HL-60 (cell line): ENCODE measurements around the gene EEF2.

Experiments used
- DNase-seq, 2 experiments: peaks; one replicate each; pipeline ENCODE4 v3.0.0-alpha.2; 2010 to 2020; ENCODE audit warnings: low read depth in 1 of 2, low spot score in 1 of 2
- H3K27ac ChIP-seq: fragments of 250-450 bp; sonication (Bioruptor Pico); replicated peaks from 2 replicates; pipeline ENCODE4 v1.5.1; 2020; ENCODE audit warnings: mild to moderate bottlenecking, moderate library complexity
- H3K27me3 ChIP-seq: fragments of 250-450 bp; sonication (Bioruptor Pico); 2 replicates; pipeline ENCODE4 v1.5.1; 2021; ENCODE audit warnings: mild to moderate bottlenecking, moderate library complexity; ENCODE audit not compliant: insufficient read depth, poor library complexity, severe bottlenecking
- H3K4me3 ChIP-seq: replicated peaks from 2 replicates; pipeline ENCODE4 v1.5.1; 2011; ENCODE audit warnings: mild to moderate bottlenecking, control low read depth, low read length; ENCODE audit not compliant: insufficient read depth
- CTCF ChIP-seq: IDR thresholded peaks from one replicate; pipeline ENCODE4 v1.5.1; 2011; ENCODE audit warnings: low read length, control low read depth, inconsistent platforms; ENCODE audit not compliant: insufficient read depth
- GABPA ChIP-seq: IDR thresholded peaks from 2 replicates; pipeline ENCODE4 v1.6.1; 2012; ENCODE audit warnings: low read depth
- POLR2AphosphoS5 ChIP-seq: IDR thresholded peaks from 2 replicates; pipeline ENCODE4 v1.6.1; 2012; ENCODE audit warnings: low read depth
- REST ChIP-seq: IDR thresholded peaks from 2 replicates; pipeline ENCODE4 v1.6.1; 2012; ENCODE audit warnings: low read depth; ENCODE audit not compliant: insufficient replicate concordance
- SPI1 ChIP-seq: IDR thresholded peaks from 2 replicates; pipeline ENCODE4 v1.6.1; 2012; ENCODE audit warnings: low read depth, mild to moderate bottlenecking, borderline replicate concordance

EEF2 gene

GRCh38 chr19:3981736-3982681 lies 3.3 kb downstream of the EEF2 start:
- no peaks in the 10 kb centered on the region for H3K27me3 ChIP-seq
- no peak overlapping the region; the same call in 1 of the 2 replicates for H3K4me3 ChIP-seq
- DNase-seq = peak in 1 of 2 experiments; percentile 37
- H3K27ac ChIP-seq = no peak overlapping the region
- TF ChIP-seq POLR2AphosphoS5 (peak; percentile 14; the same call in 1 of the 2 replicates), REST (no peak)

- peak in 1 of 2 experiments; percentile 40 for DNase-seq
- H3K27ac ChIP-seq = no peak overlapping the region
- TF ChIP-seq POLR2AphosphoS5 (peak; percentile 8; the same call in 1 of the 2 replicates), CTCF (no peak), GABPA (no peak), SPI1 (no peak), REST (no peak)
- no peak overlapping the region for H3K4me3 ChIP-seq
- no peaks in the 10 kb centered on the region for H3K27me3 ChIP-seq
Measured at GRCh38 chr19:3981373-3981735, 3.9 kb downstream of the EEF2 start.

- H3K27ac ChIP-seq = 0 out of 2 replicates have a peak overlapping the region, but pooled peaks have one; percentile 8
- H3K27me3 ChIP-seq = no peaks in the 10 kb centered on the region
- DNase-seq = peak; percentile 43 to 51
- TF ChIP-seq REST = no peak
- TF ChIP-seq GABPA = no peak
- TF ChIP-seq SPI1 = no peak
- no peak for TF ChIP-seq CTCF
- 0 out of 2 replicates have a peak, but pooled peaks have one; percentile 10 for TF ChIP-seq POLR2AphosphoS5
- no peak overlapping the region for H3K4me3 ChIP-seq
Measured at GRCh38 chr19:3980353-3981251, 4.7 kb downstream of the EEF2 start.
